ENCODE data around the gene CSNK1E. TPM values are rescaled to one million over a fixed set of nuclear protein-coding genes. Genes with fewer than 3 reads are reported as not detected.

CSNK1E gene
- total RNA-seq, 1 experiment from 2014 or later, result 129 TPM

GRCh38 chr22:38296372-38296771 is 20.9 kb downstream of the CSNK1E start:
- H3K27me3 ChIP-seq (replicated peaks; ENCODE audit: control insufficient read depth, insufficient read depth, low read length), result no peaks in the 10 kb centered on the region
- Mint-ChIP-seq H3K4me1 (ENCODE audit: low read depth, unreplicated experiment) (no peaks in the 10 kb centered on the region), H3K27me3 (ENCODE audit: insufficient read depth, unreplicated experiment) (no peaks in the 10 kb centered on the region), H3K36me3 (ENCODE audit: insufficient read depth, unreplicated experiment) (peaks cover 74% of the 10 kb centered on the region), H3K27ac (ENCODE audit: unreplicated experiment) (no peak overlapping the region), H3K9me3 (ENCODE audit: unreplicated experiment) (no peaks in the 10 kb centered on the region), H3K4me3 (ENCODE audit: unreplicated experiment) (no peak overlapping the region)
- H3K4me3 ChIP-seq (ENCODE audit: low read depth, low read length), result no peak overlapping the region
- intact Hi-C loops (cut with micrococcal nuclease; ENCODE audit: unreplicated experiment), result no loop called here
- H3K9me3 ChIP-seq, result no peaks in the 10 kb centered on the region
- BruUV-seq (replicated peaks), result TSS peak; percentile 15
- H3K4me1 ChIP-seq, result no peaks in the 10 kb centered on the region; the same call in 1 of the 2 replicates
- POLR2A ChIA-PET, result no interaction called here
- CTCF ChIA-PET, result no interaction called here
- no peak for TF ChIP-seq CTCF (IDR thresholded peaks at IDR 0.05; ENCODE audit: insufficient read depth in 1 of 2, low read depth in 1 of 2, low read length in 1 of 2, severe bottlenecking in 1 of 2, unreplicated experiment in 1 of 2)
- DNase-seq, result no peak
- peaks cover 5% of the 10 kb centered on the region for H3K36me3 ChIP-seq (ENCODE audit: control insufficient read depth, insufficient read depth, low read length)

- no peak for DNase-seq
- no peaks in the 10 kb centered on the region for H3K27me3 ChIP-seq (replicated peaks; ENCODE audit: control insufficient read depth, insufficient read depth, low read length)
- BruUV-seq (replicated peaks), result no TSS peak
- no peak overlapping the region for H3K4me3 Mint-ChIP-seq (ENCODE audit: unreplicated experiment)
- H3K9me3 Mint-ChIP-seq (ENCODE audit: unreplicated experiment), result no peaks in the 10 kb centered on the region
- intact Hi-C loops (cut with micrococcal nuclease; ENCODE audit: unreplicated experiment), result no loop called here
- no peaks in the 10 kb centered on the region; the same call in 1 of the 2 replicates for H3K4me1 ChIP-seq
- no peak overlapping the region for H3K27ac Mint-ChIP-seq (ENCODE audit: unreplicated experiment)
- no peaks in the 10 kb centered on the region for H3K27me3 Mint-ChIP-seq (ENCODE audit: insufficient read depth, unreplicated experiment)
- no peaks in the 10 kb centered on the region for H3K9me3 ChIP-seq
- peaks cover 74% of the 10 kb centered on the region for H3K36me3 Mint-ChIP-seq (ENCODE audit: insufficient read depth, unreplicated experiment)
- H3K4me3 ChIP-seq (ENCODE audit: low read depth, low read length), result no peak overlapping the region
- peaks cover 5% of the 10 kb centered on the region for H3K36me3 ChIP-seq (ENCODE audit: control insufficient read depth, insufficient read depth, low read length)
- H3K4me1 Mint-ChIP-seq (ENCODE audit: low read depth, unreplicated experiment), result peaks cover 4% of the 10 kb centered on the region
- CTCF ChIA-PET, result no interaction called here
- no peak for TF ChIP-seq CTCF (IDR thresholded peaks at IDR 0.05; ENCODE audit: insufficient read depth in 1 of 2, low read depth in 1 of 2, low read length in 1 of 2, severe bottlenecking in 1 of 2, unreplicated experiment in 1 of 2)
- POLR2A ChIA-PET, result no interaction called here
Observed at GRCh38 chr22:38295863-38296262, 21.4 kb downstream of the CSNK1E start.

- H3K9me3 ChIP-seq, result no peaks in the 10 kb centered on the region
- intact Hi-C loops (cut with micrococcal nuclease; ENCODE audit: unreplicated experiment), result no loop called here
- no peaks in the 10 kb centered on the region for H3K9me3 Mint-ChIP-seq (ENCODE audit: unreplicated experiment)
- TF ChIP-seq CTCF (IDR thresholded peaks at IDR 0.05; ENCODE audit: insufficient read depth in 1 of 2, low read depth in 1 of 2, low read length in 1 of 2, severe bottlenecking in 1 of 2, unreplicated experiment in 1 of 2), result no peak
- H3K27me3 ChIP-seq (replicated peaks; ENCODE audit: control insufficient read depth, insufficient read depth, low read length), result no peaks in the 10 kb centered on the region
- ChIA-PET POLR2A (no interaction called here), CTCF (no interaction called here)
- DNase-seq, result no peak
- no peaks in the 10 kb centered on the region for H3K27me3 Mint-ChIP-seq (ENCODE audit: insufficient read depth, unreplicated experiment)
- H3K27ac Mint-ChIP-seq (ENCODE audit: unreplicated experiment), result no peak overlapping the region
- peaks cover 5% of the 10 kb centered on the region for H3K4me1 Mint-ChIP-seq (ENCODE audit: low read depth, unreplicated experiment)
- peaks cover 72% of the 10 kb centered on the region for H3K36me3 Mint-ChIP-seq (ENCODE audit: insufficient read depth, unreplicated experiment)
- H3K4me1 ChIP-seq, result no peaks in the 10 kb centered on the region; the same call in 1 of the 2 replicates
- no peak overlapping the region for H3K4me3 Mint-ChIP-seq (ENCODE audit: unreplicated experiment)
- no TSS peak for BruUV-seq (replicated peaks)
- H3K4me3 ChIP-seq (ENCODE audit: low read depth, low read length), result no peak overlapping the region
- H3K36me3 ChIP-seq (ENCODE audit: control insufficient read depth, insufficient read depth, low read length), result peaks cover 5% of the 10 kb centered on the region
Observed at GRCh38 chr22:38295339-38295738, 21.9 kb downstream of the CSNK1E start.

Data from Caco-2 (cell line).